GM19240 (cell line): ENCODE data around the gene VPS50.

Experiments used
- DNase-seq: peaks from one replicate; pipeline ENCODE4 v3.0.0; 2011; ENCODE audit warnings: low spot score; ENCODE audit not compliant: insufficient read length

The VPS50 gene

DNA sequence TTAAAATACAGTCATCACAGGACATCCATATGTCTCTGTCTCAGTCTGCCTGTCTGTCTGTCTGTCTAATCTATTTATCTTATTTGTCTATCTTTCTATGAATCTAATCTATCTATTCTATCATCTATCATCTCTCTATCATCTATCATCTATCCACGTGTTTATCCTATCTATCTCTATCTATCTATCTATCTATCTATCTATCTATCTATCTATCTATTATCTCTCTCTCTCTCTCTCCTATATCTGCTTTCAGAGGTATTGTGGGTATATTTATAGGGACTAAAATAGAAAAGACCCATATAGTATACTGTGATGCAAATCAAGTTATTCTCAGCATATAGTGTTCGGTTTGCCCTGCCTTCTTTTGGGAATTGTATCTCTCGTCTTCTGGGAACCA is 167.5 kb downstream of the VPS50 start:
- DNase-seq, result no peak

- no peak for DNase-seq
Observed at GRCh38 chr7:93402944-93403343, 170.8 kb downstream of the VPS50 start.

GRCh38 chr7:93407239-93407638 is 175.1 kb downstream of the VPS50 start:
- no peak for DNase-seq

- no peak for DNase-seq
Observed at GRCh38 chr7:93409324-93409723, 177.2 kb downstream of the VPS50 start.
